Endothelial cell of umbilical vein (primary cell): ENCODE data around the gene ACTA2.

Experiments used
- EZH2 ChIP-seq: IDR thresholded peaks from 2 replicates; pipeline ENCODE4 v1.6.1; 2012; ENCODE audit warnings: borderline replicate concordance, low read depth, mild to moderate bottlenecking, moderate library complexity, low read length, inconsistent platforms; ENCODE audit not compliant: severe bottlenecking
- FOS ChIP-seq: IDR thresholded peaks from 2 replicates; pipeline ENCODE4 v1.6.1; 2011; ENCODE audit warnings: mild to moderate bottlenecking, low read length, moderate library complexity, borderline replicate concordance; ENCODE audit not compliant: insufficient read depth
- GATA2 ChIP-seq: IDR thresholded peaks from 2 replicates; pipeline ENCODE4 v1.7.0; 2011; ENCODE audit warnings: low read depth, mild to moderate bottlenecking, moderate library complexity, mixed read lengths, low read length; ENCODE audit not compliant: insufficient read length, insufficient read depth
- JUN ChIP-seq: IDR thresholded peaks from 2 replicates; pipeline ENCODE4 v1.6.1; 2011; ENCODE audit warnings: borderline replicate concordance, low read depth; ENCODE audit not compliant: insufficient read length, insufficient read depth
- MYC ChIP-seq: IDR thresholded peaks from one replicate; pipeline ENCODE4 v1.6.1; 2011; ENCODE audit warnings: mild to moderate bottlenecking, low read depth, low read length
- POLR2A ChIP-seq: IDR thresholded peaks from 2 replicates; pipeline ENCODE4 v1.6.1; 2012; ENCODE audit warnings: low read depth, mild to moderate bottlenecking, control low read depth, low read length
- POLR2AphosphoS5 ChIP-seq: IDR thresholded peaks from 2 replicates; pipeline ENCODE4 v1.6.1; 2012; ENCODE audit warnings: low read depth, mild to moderate bottlenecking, control low read depth, low read length, moderate library complexity; ENCODE audit not compliant: insufficient read depth
- TF ChIP-seq, protein P1 (sequence below), 2 donors: IDR thresholded peaks; 1 replicate in 1 of 2; 2 replicates in 1 of 2; pipeline ENCODE4 v1.5.1; 2011; ENCODE audit warnings: low read length in 2 of 2, mild to moderate bottlenecking in 2 of 2, moderate library complexity in 2 of 2, control low read depth in 1 of 2, inconsistent platforms in 1 of 2, low read depth in 1 of 2; ENCODE audit not compliant: insufficient read depth in 1 of 2; ENCODE audit errors: extremely low read depth in 1 of 2
- TF ChIP-seq, protein P2 (sequence below): IDR thresholded peaks from 2 replicates; pipeline ENCODE4 v1.6.1; 2011; ENCODE audit not compliant: insufficient read depth, insufficient read length

DNA sequence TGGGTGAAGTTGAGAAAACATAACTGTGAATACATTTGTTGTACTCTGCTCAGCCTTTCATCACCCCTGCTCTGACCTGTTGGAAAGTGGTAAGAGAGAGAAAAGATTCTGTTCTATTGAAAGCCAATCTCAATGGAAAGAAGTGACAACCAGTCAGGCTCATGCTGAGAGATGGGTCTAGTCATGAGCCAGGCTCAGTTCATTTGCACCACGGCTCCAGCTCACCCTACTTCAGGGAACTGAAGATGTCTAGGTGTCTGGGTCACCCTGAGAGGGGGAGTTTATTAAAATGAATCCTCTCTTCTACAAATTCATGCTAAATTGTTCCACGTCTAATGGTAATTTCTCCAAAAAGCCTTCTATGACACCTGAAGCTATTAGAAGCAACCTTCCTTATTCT lies 25.9 kb upstream of the ACTA2 start:
- TF ChIP-seq, protein P1, sequence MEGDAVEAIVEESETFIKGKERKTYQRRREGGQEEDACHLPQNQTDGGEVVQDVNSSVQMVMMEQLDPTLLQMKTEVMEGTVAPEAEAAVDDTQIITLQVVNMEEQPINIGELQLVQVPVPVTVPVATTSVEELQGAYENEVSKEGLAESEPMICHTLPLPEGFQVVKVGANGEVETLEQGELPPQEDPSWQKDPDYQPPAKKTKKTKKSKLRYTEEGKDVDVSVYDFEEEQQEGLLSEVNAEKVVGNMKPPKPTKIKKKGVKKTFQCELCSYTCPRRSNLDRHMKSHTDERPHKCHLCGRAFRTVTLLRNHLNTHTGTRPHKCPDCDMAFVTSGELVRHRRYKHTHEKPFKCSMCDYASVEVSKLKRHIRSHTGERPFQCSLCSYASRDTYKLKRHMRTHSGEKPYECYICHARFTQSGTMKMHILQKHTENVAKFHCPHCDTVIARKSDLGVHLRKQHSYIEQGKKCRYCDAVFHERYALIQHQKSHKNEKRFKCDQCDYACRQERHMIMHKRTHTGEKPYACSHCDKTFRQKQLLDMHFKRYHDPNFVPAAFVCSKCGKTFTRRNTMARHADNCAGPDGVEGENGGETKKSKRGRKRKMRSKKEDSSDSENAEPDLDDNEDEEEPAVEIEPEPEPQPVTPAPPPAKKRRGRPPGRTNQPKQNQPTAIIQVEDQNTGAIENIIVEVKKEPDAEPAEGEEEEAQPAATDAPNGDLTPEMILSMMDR (IDR thresholded peaks at IDR 0.05; ENCODE audit: extremely low read depth in 1 of 2, insufficient read depth in 1 of 2, low read depth in 1 of 2, low read length in 2 of 2): no peak
- no peak for TF ChIP-seq POLR2AphosphoS5
- TF ChIP-seq, protein P2, sequence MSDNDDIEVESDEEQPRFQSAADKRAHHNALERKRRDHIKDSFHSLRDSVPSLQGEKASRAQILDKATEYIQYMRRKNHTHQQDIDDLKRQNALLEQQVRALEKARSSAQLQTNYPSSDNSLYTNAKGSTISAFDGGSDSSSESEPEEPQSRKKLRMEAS: no peak
- no peak for TF ChIP-seq EZH2
- no peak for TF ChIP-seq POLR2A
- no peak for TF ChIP-seq MYC
- no peak for TF ChIP-seq JUN
- TF ChIP-seq FOS: no peak
- no peak for TF ChIP-seq GATA2
